ENCODE results near the gene AKT2. TPM values are rescaled to one million over a fixed set of nuclear protein-coding genes. Genes with fewer than 3 reads are reported as not detected.

AKT2 gene
- total and polyA plus RNA-seq, 2 of the 8 experiments (the other 6 are each of a cell fraction or from before 2014, with no cell fraction given): 151 to 183 TPM

GRCh38 chr19:40271706-40272105 lies 13.4 kb downstream of the AKT2 start:
- WGBS, 2 experiments (ENCODE audit: extremely low coverage in 1 of 2, insufficient coverage in 1 of 2, insufficient read length in 1 of 2, insufficient replicate concordance in 2 of 2, low coverage in 1 of 2, low lambda C conversion rate in 2 of 2, missing lambda C conversion rate in 1 of 2): 85% methylated on average over 4 of the region's 4 CpGs; no CpG with 5 or more reads in 1 of the 2 experiments
- no peak for TF ChIP-seq CHD2 (IDR thresholded peaks at IDR 0.05; ENCODE audit: low read length)
- no peak for TF ChIP-seq CREB1 (IDR thresholded peaks at IDR 0.05)
- no peak for TF ChIP-seq NRF1 (IDR thresholded peaks at IDR 0.05; ENCODE audit: low read depth, low read length)
- TF ChIP-seq CTCF (IDR thresholded peaks at IDR 0.05; ENCODE audit: control extremely low read depth in 1 of 3, insufficient read depth in 1 of 3, low read depth in 1 of 3, low read length in 3 of 3): no peak
- no peak for TF ChIP-seq TAF1 (IDR thresholded peaks at IDR 0.05; ENCODE audit: low read depth, low read length)
- no peak for TF ChIP-seq TBP (IDR thresholded peaks at IDR 0.05; ENCODE audit: low read depth, low read length)
- TF ChIP-seq EP300 (IDR thresholded peaks at IDR 0.05; ENCODE audit: borderline replicate concordance in 1 of 2, low read depth in 2 of 2, low read length in 2 of 2): no peak
- no peak for TF ChIP-seq MAX (IDR thresholded peaks at IDR 0.05)
- TF ChIP-seq BACH1 (IDR thresholded peaks at IDR 0.05; ENCODE audit: low read length): no peak
- TF ChIP-seq TEAD4 (IDR thresholded peaks at IDR 0.05; ENCODE audit: low read depth, low read length): no peak
- no peak for TF ChIP-seq E2F6 (IDR thresholded peaks at IDR 0.05)

More at GRCh38 chr19:40271706-40272105, 13.4 kb downstream of the AKT2 start:
- Histone ChIP-seq H3K4me1 (replicated peaks in 1 of 4; ENCODE audit: control insufficient read depth in 3 of 4, insufficient read depth in 4 of 4, low read length in 3 of 4) (peaks cover 0 to 15% (median 8%) of the 10 kb centered on the region in 4 experiments; a peak in 6 of 7 replicates), H3K36me3 (ENCODE audit: control insufficient read depth in 2 of 4, insufficient read depth in 4 of 4, low read length in 3 of 4) (no peaks in the 10 kb centered on the region), H3K27me3 (replicated peaks in 1 of 4; ENCODE audit: control insufficient read depth in 3 of 4, extremely low read depth in 1 of 4, insufficient read depth in 3 of 4, low read length in 3 of 4) (no peaks in the 10 kb centered on the region), H3K56ac (replicated peaks; ENCODE audit: insufficient read length, low read depth, low read length) (no peak overlapping the region), H3K14ac (ENCODE audit: insufficient read length) (no peak overlapping the region), H2AK5ac (ENCODE audit: low read depth, low read length) (no peak overlapping the region), H3K23ac (ENCODE audit: insufficient read length) (no peak overlapping the region), H4K91ac (replicated peaks; ENCODE audit: insufficient read length, low read length) (no peak overlapping the region), H2BK20ac (ENCODE audit: low read length) (no peak overlapping the region), H3K4me3 (ENCODE audit: extremely low read depth in 1 of 4, insufficient read depth in 2 of 4, low read depth in 3 of 4, low read length in 4 of 4) (no peak overlapping the region), H2AFZ (ENCODE audit: low read length) (no peak overlapping the region), H4K5ac (ENCODE audit: insufficient read length, low read depth, low read length) (no peak overlapping the region), H2BK12ac (ENCODE audit: low read depth, low read length) (no peak overlapping the region), H2BK15ac (ENCODE audit: low read length) (no peak overlapping the region), H3K79me2 (ENCODE audit: control insufficient read depth in 1 of 2, insufficient read depth in 2 of 2, low read length in 2 of 2) (peaks cover 0 to 58% of the 10 kb centered on the region in 2 experiments; a peak in 2 of 4 replicates), H3K18ac (ENCODE audit: extremely low read depth, low read length) (no peak overlapping the region), H3K79me1 (ENCODE audit: low read depth, low read length) (peaks cover 28% of the 10 kb centered on the region), H3K9me3 (ENCODE audit: insufficient read depth in 2 of 2, low read depth in 1 of 2, low read length in 1 of 2) (no peaks in the 10 kb centered on the region), H4K20me1 (replicated peaks in 1 of 2; ENCODE audit: control insufficient read depth in 1 of 2, insufficient read depth in 2 of 2, low read length in 2 of 2) (peaks cover 2 to 27% of the 10 kb centered on the region in 2 experiments), H3K9ac (replicated peaks in 1 of 4; ENCODE audit: extremely low read depth in 1 of 4, low read depth in 3 of 4, low read length in 3 of 4) (no peak overlapping the region), H3K23me2 (ENCODE audit: low read depth, low read length) (no peaks in the 10 kb centered on the region), H3K4ac (replicated peaks; ENCODE audit: insufficient read length, low read depth, low read length) (no peak overlapping the region), H3K27ac (ENCODE audit: low read depth, low read length) (no peak overlapping the region), H3K4me2 (ENCODE audit: insufficient read depth in 1 of 2, low read depth in 2 of 2, low read length in 2 of 2) (no peak overlapping the region), H2BK120ac (replicated peaks; ENCODE audit: low read depth, low read length) (no peak overlapping the region), H2BK5ac (ENCODE audit: low read depth, low read length) (no peak overlapping the region; the same call in 1 of the 2 replicates), H4K8ac (ENCODE audit: extremely low read depth, insufficient read depth, low read length) (no peak overlapping the region)
- POLR2A ChIA-PET (ENCODE audit: partially characterized antibody): interaction anchor here (1.2 to 3.6 kb wide), 3 partner anchors 10 to 19 kb away, joined by 3 to 17 read pairs (median 5); no protein-coding TSS in a partner anchor
- CTCF ChIA-PET (ENCODE audit: partially characterized antibody): interaction anchor here (0.6 to 2.6 kb wide), 3 partner anchors 36 to 133 kb away, joined by 3 to 13 read pairs (median 3); no protein-coding TSS in a partner anchor
- DNase-seq (ENCODE audit: low read depth in 1 of 2, low spot score in 2 of 2) (no peak), FAIRE-seq (no peak)

Data from H1 (cell line).